ENCODE measurements around the gene CCL5.
"Not testable (repeated sequence)": the region's sequence is repeated elsewhere in the genome, so short reads cannot be mapped to it uniquely, and the experiment has no call there.

CCL5 gene

DNA sequence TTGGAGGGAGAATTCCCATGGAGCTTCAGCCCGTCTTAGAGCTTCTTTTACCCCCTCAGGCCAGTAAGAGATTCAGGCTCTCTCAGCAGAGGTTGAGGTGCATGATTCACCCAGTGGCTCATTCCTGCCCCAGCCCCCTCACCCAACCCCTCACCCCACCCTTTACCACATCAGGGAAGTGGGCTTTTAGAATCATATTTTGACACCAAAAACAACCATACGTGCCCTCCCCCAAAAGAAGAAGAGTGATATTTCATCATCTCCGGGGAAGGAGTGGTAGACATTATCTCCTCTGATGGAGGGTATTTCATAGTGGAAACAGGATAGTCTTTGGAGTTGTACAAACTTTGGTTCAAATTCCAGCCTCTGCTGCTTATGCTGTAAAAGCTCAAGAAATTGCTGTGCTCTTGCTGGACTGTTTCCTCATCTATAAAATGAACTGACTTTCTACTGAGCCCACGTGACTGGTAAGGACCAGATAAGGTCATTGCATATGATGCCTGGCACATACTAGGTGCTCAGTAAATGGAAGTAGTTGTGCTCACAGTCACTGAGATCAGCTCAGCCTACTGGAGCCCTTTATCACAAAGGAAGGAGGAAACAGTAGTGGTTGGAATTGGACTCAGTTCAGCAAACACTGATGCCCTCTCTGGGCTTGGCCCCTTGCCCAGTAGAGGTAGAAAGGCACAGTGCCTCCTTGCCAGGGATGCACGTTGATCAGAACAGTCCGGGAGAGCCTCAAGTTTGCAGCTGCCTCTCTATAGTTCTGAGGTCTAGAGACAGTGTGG lies 18.3 kb upstream of the CCL5 start:
- TF ChIP-seq, protein P1, sequence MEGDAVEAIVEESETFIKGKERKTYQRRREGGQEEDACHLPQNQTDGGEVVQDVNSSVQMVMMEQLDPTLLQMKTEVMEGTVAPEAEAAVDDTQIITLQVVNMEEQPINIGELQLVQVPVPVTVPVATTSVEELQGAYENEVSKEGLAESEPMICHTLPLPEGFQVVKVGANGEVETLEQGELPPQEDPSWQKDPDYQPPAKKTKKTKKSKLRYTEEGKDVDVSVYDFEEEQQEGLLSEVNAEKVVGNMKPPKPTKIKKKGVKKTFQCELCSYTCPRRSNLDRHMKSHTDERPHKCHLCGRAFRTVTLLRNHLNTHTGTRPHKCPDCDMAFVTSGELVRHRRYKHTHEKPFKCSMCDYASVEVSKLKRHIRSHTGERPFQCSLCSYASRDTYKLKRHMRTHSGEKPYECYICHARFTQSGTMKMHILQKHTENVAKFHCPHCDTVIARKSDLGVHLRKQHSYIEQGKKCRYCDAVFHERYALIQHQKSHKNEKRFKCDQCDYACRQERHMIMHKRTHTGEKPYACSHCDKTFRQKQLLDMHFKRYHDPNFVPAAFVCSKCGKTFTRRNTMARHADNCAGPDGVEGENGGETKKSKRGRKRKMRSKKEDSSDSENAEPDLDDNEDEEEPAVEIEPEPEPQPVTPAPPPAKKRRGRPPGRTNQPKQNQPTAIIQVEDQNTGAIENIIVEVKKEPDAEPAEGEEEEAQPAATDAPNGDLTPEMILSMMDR (conservative IDR thresholded peaks at IDR 0.05), result no peak
- H3K27ac ChIP-seq, result no peak overlapping the region; the same call in 1 of the 2 replicates

- H3K27ac ChIP-seq, result not testable (repeated sequence)
These were observed 17.6 kb upstream of the CCL5 start for GRCh38 chr17:35897772-35898171.

- no peak overlapping the region for H3K27ac ChIP-seq
- TF ChIP-seq, protein P1 (conservative IDR thresholded peaks at IDR 0.05), result no peak
These were observed 15.8 kb upstream of the CCL5 start for GRCh38 chr17:35895636-35896587.

GRCh38 chr17:35894206-35894605 lies 14.0 kb upstream of the CCL5 start:
- TF ChIP-seq, protein P1 (conservative IDR thresholded peaks at IDR 0.05), result no peak
- no peak overlapping the region for H3K27ac ChIP-seq

GRCh38 chr17:35893751-35894150 lies 13.6 kb upstream of the CCL5 start:
- TF ChIP-seq, protein P1 (conservative IDR thresholded peaks at IDR 0.05), result no peak
- H3K27ac ChIP-seq, result no peak overlapping the region

- no peak overlapping the region for H3K27ac ChIP-seq
- TF ChIP-seq, protein P1 (conservative IDR thresholded peaks at IDR 0.05), result no peak
These were observed 12.2 kb upstream of the CCL5 start for GRCh38 chr17:35892091-35893035.

GRCh38 chr17:35891269-35891668 lies 11.1 kb upstream of the CCL5 start:
- no peak overlapping the region for H3K27ac ChIP-seq
- TF ChIP-seq, protein P1 (conservative IDR thresholded peaks at IDR 0.05), result no peak
